Loucy (cell line): ENCODE data around the gene PAN3.

ENCODE experiments used
- EZH2phosphoT487 ChIP-seq: fragments of 200-600 bp; IDR thresholded peaks from 2 replicates; pipeline ENCODE4 v1.6.1; 2018; ENCODE audit warnings: antibody characterized with exemption, mild to moderate bottlenecking, moderate library complexity, borderline replicate concordance
- TF ChIP-seq, protein P1 (sequence below): fragments of 200-600 bp; sonication (generic); conservative IDR thresholded peaks from 2 replicates; pipeline ENCODE4 v1.5.1; 2014; ENCODE audit warnings: mild to moderate bottlenecking, antibody characterized with exemption, low read length

DNA sequence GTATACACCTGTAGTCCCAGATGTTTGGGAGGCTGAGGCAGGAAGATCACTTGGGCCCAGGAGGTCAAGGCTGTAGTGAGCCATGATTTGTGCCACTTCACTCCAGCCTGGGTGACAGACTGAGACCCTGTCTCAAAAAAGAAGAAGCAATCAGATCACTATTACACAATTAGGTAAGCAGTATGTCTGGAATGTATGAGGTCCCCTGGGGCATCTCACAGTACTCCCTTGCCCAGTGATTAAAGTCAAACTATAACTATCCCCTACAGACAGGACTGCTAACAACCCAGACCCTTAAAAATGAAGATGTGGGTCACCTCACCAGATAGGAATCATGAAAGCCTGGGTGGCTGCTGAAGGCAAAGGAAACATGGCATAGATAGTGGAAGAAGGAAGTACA lies 9.4 kb upstream of the PAN3 start:
- TF ChIP-seq, protein P1, sequence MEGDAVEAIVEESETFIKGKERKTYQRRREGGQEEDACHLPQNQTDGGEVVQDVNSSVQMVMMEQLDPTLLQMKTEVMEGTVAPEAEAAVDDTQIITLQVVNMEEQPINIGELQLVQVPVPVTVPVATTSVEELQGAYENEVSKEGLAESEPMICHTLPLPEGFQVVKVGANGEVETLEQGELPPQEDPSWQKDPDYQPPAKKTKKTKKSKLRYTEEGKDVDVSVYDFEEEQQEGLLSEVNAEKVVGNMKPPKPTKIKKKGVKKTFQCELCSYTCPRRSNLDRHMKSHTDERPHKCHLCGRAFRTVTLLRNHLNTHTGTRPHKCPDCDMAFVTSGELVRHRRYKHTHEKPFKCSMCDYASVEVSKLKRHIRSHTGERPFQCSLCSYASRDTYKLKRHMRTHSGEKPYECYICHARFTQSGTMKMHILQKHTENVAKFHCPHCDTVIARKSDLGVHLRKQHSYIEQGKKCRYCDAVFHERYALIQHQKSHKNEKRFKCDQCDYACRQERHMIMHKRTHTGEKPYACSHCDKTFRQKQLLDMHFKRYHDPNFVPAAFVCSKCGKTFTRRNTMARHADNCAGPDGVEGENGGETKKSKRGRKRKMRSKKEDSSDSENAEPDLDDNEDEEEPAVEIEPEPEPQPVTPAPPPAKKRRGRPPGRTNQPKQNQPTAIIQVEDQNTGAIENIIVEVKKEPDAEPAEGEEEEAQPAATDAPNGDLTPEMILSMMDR: no peak
- TF ChIP-seq EZH2phosphoT487: no peak
